H9 (cell line): ENCODE measurements around the gene C3orf20. TPM values are rescaled to one million over a fixed set of nuclear protein-coding genes. Genes with fewer than 3 reads are reported as not detected.

ENCODE experiments used
- DNase-seq: peaks from one replicate; pipeline ENCODE4 v3.0.0-alpha.2; 2017
- H2AFZ ChIP-seq: one replicate; pipeline ENCODE4 v1.6.1; 2013; ENCODE audit warnings: mild to moderate bottlenecking, low read length, control low read depth, moderate library complexity
- H2AK5ac ChIP-seq: 2 replicates; pipeline ENCODE4 v1.6.1; 2013; ENCODE audit warnings: low read length, control low read depth, mixed read lengths; ENCODE audit not compliant: insufficient read length
- H2BK120ac ChIP-seq: one replicate; pipeline ENCODE4 v1.6.1; 2013; ENCODE audit warnings: low read depth, mild to moderate bottlenecking, low read length, control low read depth, inconsistent platforms; ENCODE audit not compliant: poor library complexity, severe bottlenecking
- H2BK12ac ChIP-seq: 2 replicates; pipeline ENCODE4 v1.6.1; 2013; ENCODE audit warnings: low read length, control low read depth, mixed read lengths, low read depth; ENCODE audit not compliant: insufficient read length
- H2BK15ac ChIP-seq: 2 replicates; pipeline ENCODE4 v1.6.1; 2013; ENCODE audit warnings: low read depth, low read length, control low read depth
- H2BK20ac ChIP-seq: one replicate; pipeline ENCODE4 v1.6.1; 2013; ENCODE audit warnings: low read depth, mild to moderate bottlenecking, low read length, control low read depth, inconsistent platforms; ENCODE audit not compliant: poor library complexity, severe bottlenecking
- H2BK5ac ChIP-seq: 2 replicates; pipeline ENCODE4 v1.6.1; 2013; ENCODE audit warnings: low read length, control low read depth, mixed read lengths; ENCODE audit not compliant: insufficient read length
- H3K14ac ChIP-seq: 2 replicates; pipeline ENCODE4 v1.6.1; 2013; ENCODE audit warnings: low read length, control low read depth; ENCODE audit not compliant: insufficient read depth
- H3K18ac ChIP-seq: 2 replicates; pipeline ENCODE4 v1.6.1; 2013; ENCODE audit warnings: low read depth, mild to moderate bottlenecking, mixed read lengths, low read length, control low read depth; ENCODE audit not compliant: insufficient read length
- H3K23ac ChIP-seq: 2 replicates; pipeline ENCODE4 v1.6.1; 2013; ENCODE audit warnings: low read length, control low read depth, mixed read lengths, low read depth; ENCODE audit not compliant: insufficient read length
- H3K23me2 ChIP-seq: 2 replicates; pipeline ENCODE4 v1.6.1; 2013; ENCODE audit warnings: low read depth, mild to moderate bottlenecking, mixed read lengths, low read length, control low read depth; ENCODE audit not compliant: insufficient read length, poor library complexity, severe bottlenecking
- H3K27ac ChIP-seq: 2 replicates; pipeline ENCODE4 v1.5.1; 2013; ENCODE audit warnings: low read length, control low read depth, mixed read lengths, low read depth; ENCODE audit not compliant: insufficient read length
- H3K27me3 ChIP-seq: 2 replicates; pipeline ENCODE4 v1.6.1; 2013; ENCODE audit warnings: low read length, control low read depth, inconsistent platforms; ENCODE audit not compliant: insufficient read depth
- H3K4ac ChIP-seq: 2 replicates; pipeline ENCODE4 v1.6.1; 2013; ENCODE audit warnings: low read depth, mild to moderate bottlenecking, control low read depth, inconsistent platforms, low read length, moderate library complexity
- H3K4me1 ChIP-seq: 2 replicates; pipeline ENCODE4 v1.6.1; 2013; ENCODE audit warnings: low read length, control low read depth, inconsistent platforms; ENCODE audit not compliant: insufficient read depth
- H3K4me2 ChIP-seq: 2 replicates; pipeline ENCODE4 v1.6.1; 2013; ENCODE audit warnings: low read length, control low read depth, mixed read lengths; ENCODE audit not compliant: insufficient read length, insufficient read depth
- H3K56ac ChIP-seq: 2 replicates; pipeline ENCODE4 v1.6.1; 2013; ENCODE audit warnings: low read depth, mild to moderate bottlenecking, mixed read lengths, low read length, control low read depth; ENCODE audit not compliant: insufficient read length
- H3K79me1 ChIP-seq: 2 replicates; pipeline ENCODE4 v1.6.1; 2013; ENCODE audit warnings: low read depth, mild to moderate bottlenecking, moderate library complexity, low read length, control low read depth, inconsistent platforms; ENCODE audit not compliant: insufficient read depth, poor library complexity, severe bottlenecking
- H3K79me2 ChIP-seq: 2 replicates; pipeline ENCODE4 v1.6.1; 2013; ENCODE audit warnings: low read length, control low read depth, inconsistent platforms; ENCODE audit not compliant: insufficient read depth
- H3K9ac ChIP-seq: 2 replicates; pipeline ENCODE4 v1.6.1; 2013; ENCODE audit warnings: low read length, control low read depth, mixed read lengths; ENCODE audit not compliant: insufficient read length; ENCODE audit errors: extremely low read depth
- H3K9me3 ChIP-seq: one replicate; pipeline ENCODE4 v1.6.1; 2013; ENCODE audit warnings: low read depth, low read length, inconsistent platforms; ENCODE audit not compliant: control insufficient read depth
- H3T11ph ChIP-seq: one replicate; pipeline ENCODE4 v1.6.1; 2013; ENCODE audit warnings: mild to moderate bottlenecking, low read length, control low read depth, inconsistent platforms
- H4K20me1 ChIP-seq: one replicate; pipeline ENCODE4 v1.6.1; 2013; ENCODE audit not compliant: control insufficient read depth, insufficient read length, insufficient read depth
- H4K5ac ChIP-seq: 2 replicates; pipeline ENCODE4 v1.6.1; 2013; ENCODE audit warnings: low read depth, mild to moderate bottlenecking, mixed read lengths, low read length, control low read depth; ENCODE audit not compliant: insufficient read length
- H4K8ac ChIP-seq: replicated peaks from 2 replicates; pipeline ENCODE4 v1.6.1; 2013; ENCODE audit warnings: low read length, control low read depth, mixed read lengths, low read depth; ENCODE audit not compliant: insufficient read length
- H4K91ac ChIP-seq: 2 replicates; pipeline ENCODE4 v1.6.1; 2013; ENCODE audit warnings: low read depth, mild to moderate bottlenecking, moderate library complexity, mixed read lengths, low read length, control low read depth; ENCODE audit not compliant: insufficient read length
- H3K27ac Mint-ChIP-seq, 3 experiments: 2 replicates in 2 of 3; 3 replicates in 1 of 3; pipeline ENCODE4 v1.8.0; 2020 to 2021; ENCODE audit warnings: mixed read lengths in 3 of 3, mild to moderate bottlenecking in 1 of 3, moderate library complexity in 1 of 3
- H3K27me3 Mint-ChIP-seq: 2 replicates; pipeline ENCODE4 v1.8.0; 2021; ENCODE audit warnings: low read depth, mild to moderate bottlenecking, moderate library complexity, mixed read lengths
- H3K36me3 Mint-ChIP-seq, 3 experiments: 2 replicates in 2 of 3; 3 replicates in 1 of 3; pipeline ENCODE4 v1.8.0; 2020 to 2021; ENCODE audit warnings: low read depth in 3 of 3, mixed read lengths in 3 of 3; ENCODE audit not compliant: insufficient read depth in 1 of 3
- H3K4me1 Mint-ChIP-seq, 2 experiments: 2 replicates each; pipeline ENCODE4 v1.8.0; 2020; ENCODE audit warnings: mixed read lengths in 2 of 2
- H3K4me3 Mint-ChIP-seq, 2 experiments: 2 replicates in 1 of 2; 3 replicates in 1 of 2; pipeline ENCODE4 v1.8.0; 2020 to 2021; ENCODE audit warnings: mild to moderate bottlenecking in 2 of 2, mixed read lengths in 2 of 2, moderate library complexity in 1 of 2
- H3K9me3 Mint-ChIP-seq, 2 experiments: 2 replicates in 1 of 2; 3 replicates in 1 of 2; pipeline ENCODE4 v1.8.0; 2020; ENCODE audit warnings: mild to moderate bottlenecking in 2 of 2, mixed read lengths in 2 of 2, moderate library complexity in 1 of 2
- WGBS: extraction: QIAGEN DNeasy Blood & Tissue Kit; methylation state at CpG from one replicate; pipeline ENCODE4 v1.1.7; 2013; ENCODE audit warnings: missing lambda C conversion rate, low lambda C conversion rate, mixed read lengths; ENCODE audit not compliant: insufficient read length; ENCODE audit errors: extremely low coverage; 5-methylcytosine and 5-hydroxymethylcytosine counted together
- total RNA-seq: library from RNA; stranded (reverse); gene quantifications from 2 replicates; pipeline ENCODE4 v1.2.1, GENCODE V29; 2021
- TF ChIP-seq, protein P1 (sequence below): fragments of 200-600 bp; sonication (generic); conservative IDR thresholded peaks from 3 replicates; pipeline ENCODE4 v1.8.0; 2021; ENCODE audit warnings: antibody characterized with exemption, mild to moderate bottlenecking

Gene C3orf20
- total RNA-seq, 1 experiment from 2014 or later = not detected

GRCh38 chr3:14805961-14806537, 131.1 kb downstream of the C3orf20 start:
- Mint-ChIP-seq H3K27me3 (peaks cover 54% of the 10 kb centered on the region), H3K9me3 (no peaks in the 10 kb centered on the region; a peak in 1 of 5 replicates), H3K27ac (no peak overlapping the region; a peak in 1 of 7 replicates)

More at GRCh38 chr3:14805961-14806537, 131.1 kb downstream of the C3orf20 start:
- no peak overlapping the region for H4K5ac ChIP-seq
- H3T11ph ChIP-seq = no peak overlapping the region
- no peaks in the 10 kb centered on the region for H3K9me3 ChIP-seq
- H3K14ac ChIP-seq = no peak overlapping the region
- peaks cover 10% of the 10 kb centered on the region for H3K23me2 ChIP-seq
- no peak overlapping the region for H2BK5ac ChIP-seq
- TF ChIP-seq, protein P1, sequence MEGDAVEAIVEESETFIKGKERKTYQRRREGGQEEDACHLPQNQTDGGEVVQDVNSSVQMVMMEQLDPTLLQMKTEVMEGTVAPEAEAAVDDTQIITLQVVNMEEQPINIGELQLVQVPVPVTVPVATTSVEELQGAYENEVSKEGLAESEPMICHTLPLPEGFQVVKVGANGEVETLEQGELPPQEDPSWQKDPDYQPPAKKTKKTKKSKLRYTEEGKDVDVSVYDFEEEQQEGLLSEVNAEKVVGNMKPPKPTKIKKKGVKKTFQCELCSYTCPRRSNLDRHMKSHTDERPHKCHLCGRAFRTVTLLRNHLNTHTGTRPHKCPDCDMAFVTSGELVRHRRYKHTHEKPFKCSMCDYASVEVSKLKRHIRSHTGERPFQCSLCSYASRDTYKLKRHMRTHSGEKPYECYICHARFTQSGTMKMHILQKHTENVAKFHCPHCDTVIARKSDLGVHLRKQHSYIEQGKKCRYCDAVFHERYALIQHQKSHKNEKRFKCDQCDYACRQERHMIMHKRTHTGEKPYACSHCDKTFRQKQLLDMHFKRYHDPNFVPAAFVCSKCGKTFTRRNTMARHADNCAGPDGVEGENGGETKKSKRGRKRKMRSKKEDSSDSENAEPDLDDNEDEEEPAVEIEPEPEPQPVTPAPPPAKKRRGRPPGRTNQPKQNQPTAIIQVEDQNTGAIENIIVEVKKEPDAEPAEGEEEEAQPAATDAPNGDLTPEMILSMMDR = no peak
- no peak for DNase-seq
- no peak overlapping the region for H3K56ac ChIP-seq
- no peak overlapping the region for H3K4me3 Mint-ChIP-seq
- WGBS = no CpG with 5 or more reads among the region's 4 CpGs
- peaks cover 9 to 24% of the 10 kb centered on the region in 2 experiments for H3K4me1 Mint-ChIP-seq
- no peaks in the 10 kb centered on the region for H4K20me1 ChIP-seq
- no peak overlapping the region for H2BK120ac ChIP-seq
- peaks cover 6% of the 10 kb centered on the region; the same call in 1 of the 2 replicates for H3K27me3 ChIP-seq
- no peak overlapping the region for H2BK15ac ChIP-seq
- no peak overlapping the region for H3K27ac ChIP-seq
- H3K79me1 ChIP-seq = no peaks in the 10 kb centered on the region
- H3K79me2 ChIP-seq = no peaks in the 10 kb centered on the region
- H3K4me2 ChIP-seq = no peak overlapping the region
- H4K91ac ChIP-seq = no peak overlapping the region
- no peak overlapping the region for H2BK12ac ChIP-seq
- no peak overlapping the region for H2AFZ ChIP-seq
- no peak overlapping the region for H3K4ac ChIP-seq
- H3K9ac ChIP-seq = no peak overlapping the region
- H3K4me1 ChIP-seq = no peaks in the 10 kb centered on the region
- no peak overlapping the region for H4K8ac ChIP-seq
- H2BK20ac ChIP-seq = no peak overlapping the region
- no peak overlapping the region for H3K18ac ChIP-seq
- H3K36me3 Mint-ChIP-seq = no peaks in the 10 kb centered on the region
- no peak overlapping the region for H3K23ac ChIP-seq
- H2AK5ac ChIP-seq = no peak overlapping the region
